CD4-positive, alpha-beta T cell treated with Interleukin-1 beta for 1 hour (primary cell): Measurements from ENCODE around the gene IL20RA.
"Not testable (repeated sequence)": the region's sequence is repeated elsewhere in the genome, so short reads cannot be mapped to it uniquely, and the experiment has no call there.

ENCODE experiments used
- DNase-seq, 2 donors: peaks; one replicate each; pipeline ENCODE4 v3.0.0-alpha.2; 2020 to 2022

Gene IL20RA

DNA sequence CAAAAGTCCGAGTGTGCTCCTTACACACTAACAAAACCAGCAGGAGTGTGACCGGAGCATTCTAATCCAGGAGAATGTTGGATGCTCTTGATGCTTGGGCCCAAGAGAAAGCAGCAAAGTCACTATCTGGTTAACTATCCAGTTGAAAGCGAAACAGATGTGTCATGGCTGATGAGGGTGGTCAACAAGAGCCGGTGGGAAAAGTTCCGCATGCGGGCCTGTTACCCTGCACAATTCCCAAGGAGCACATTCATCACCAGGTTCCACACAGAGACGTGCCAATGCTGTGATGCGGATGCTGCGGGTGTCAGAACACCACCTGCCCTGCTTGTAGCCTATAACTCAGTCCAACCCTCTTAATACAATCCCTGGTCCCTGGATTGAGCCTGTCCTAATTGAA, 38.7 kb downstream of the IL20RA start:
- no peak for DNase-seq

DNA sequence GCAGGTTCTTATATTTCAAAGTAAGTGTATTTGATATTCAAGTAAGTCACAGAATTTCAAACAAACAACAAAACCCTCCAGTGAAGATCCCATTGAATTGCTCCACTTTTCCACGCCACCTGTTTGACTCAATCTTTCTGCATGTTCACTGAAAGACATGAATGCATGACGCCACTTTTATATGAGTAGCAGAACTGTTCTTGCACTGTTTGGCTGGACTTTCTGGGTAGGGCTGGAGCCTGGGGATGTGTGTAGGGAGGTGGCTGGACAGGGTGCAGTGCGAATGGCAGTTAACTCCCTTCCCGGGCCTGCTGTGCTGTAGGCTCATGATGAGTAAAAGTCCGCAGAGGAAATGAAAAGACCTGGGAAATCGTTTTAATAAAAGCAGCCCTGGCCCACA, 39.7 kb downstream of the IL20RA start:
- DNase-seq, result no peak

DNA sequence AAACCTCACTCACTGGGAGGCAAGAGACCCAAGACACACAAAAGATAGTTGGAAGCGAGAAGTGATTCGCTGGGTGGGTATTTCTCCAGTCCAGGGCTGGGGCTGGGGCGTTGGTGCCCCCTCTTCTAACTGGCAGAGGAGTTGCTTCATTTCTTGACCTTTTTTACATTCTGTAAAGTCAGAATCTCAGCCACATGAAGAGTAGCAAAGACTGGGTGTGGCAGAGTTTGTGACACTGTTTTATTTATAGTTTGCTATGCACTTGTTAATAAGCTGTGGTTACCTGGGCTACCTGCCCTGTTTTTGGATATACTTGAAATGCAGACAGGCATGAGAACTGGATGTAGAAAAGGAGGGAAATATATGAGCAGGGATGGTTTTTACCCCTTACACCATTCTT, 42.3 kb downstream of the IL20RA start:
- DNase-seq, result no peak

DNA sequence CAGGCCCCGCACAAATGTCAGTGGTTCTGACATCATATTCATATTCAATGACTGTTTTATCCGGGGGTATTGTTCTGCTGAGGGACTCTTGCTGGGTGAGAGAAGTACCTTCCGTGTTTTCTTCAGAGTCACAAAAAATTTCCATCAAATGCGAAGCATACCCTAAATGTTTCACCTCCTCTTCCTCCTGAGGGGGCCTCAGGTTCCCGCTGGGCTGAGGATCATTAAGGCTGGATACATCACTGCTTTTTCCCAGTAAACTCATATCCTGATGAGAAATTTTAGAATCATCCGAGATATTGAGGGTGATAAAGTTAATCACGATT, 42.8 kb downstream of the IL20RA start:
- DNase-seq, result no peak

DNA sequence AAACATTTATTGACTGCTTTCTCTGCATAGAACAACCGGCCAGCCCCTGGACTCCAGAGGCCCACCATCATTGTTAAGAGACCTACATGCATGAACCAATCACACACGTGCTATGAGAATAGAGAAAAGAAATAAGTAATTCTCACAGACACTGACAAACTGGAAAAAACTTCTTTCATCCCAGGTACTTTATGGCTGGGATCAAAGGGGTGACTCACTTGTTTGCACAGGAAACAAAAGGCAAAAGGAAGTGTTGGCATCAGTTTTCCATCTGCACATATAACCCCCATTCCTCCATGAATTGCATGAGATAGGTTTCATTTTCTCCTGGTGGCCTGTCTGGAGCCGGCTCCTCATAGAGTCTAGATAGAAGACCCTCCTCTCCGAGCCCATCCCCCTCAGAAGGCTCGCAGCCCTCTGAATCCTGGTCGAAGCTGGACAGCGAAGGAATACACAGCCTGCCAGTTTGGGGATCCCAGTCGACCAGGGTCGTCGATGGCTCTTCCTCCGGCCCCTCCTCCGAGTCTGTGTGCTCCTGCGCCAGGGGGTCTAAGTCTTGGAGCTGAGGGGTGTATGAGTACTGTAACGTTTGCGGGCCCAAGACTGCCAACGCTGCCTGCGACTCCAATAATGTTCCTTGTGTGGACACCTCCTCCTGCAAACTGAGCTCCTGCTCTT, 43.3 kb downstream of the IL20RA start:
- no peak for DNase-seq

- no peak for DNase-seq
These were observed 43.9 kb downstream of the IL20RA start for GRCh38 chr6:137000825-137001224.

DNA sequence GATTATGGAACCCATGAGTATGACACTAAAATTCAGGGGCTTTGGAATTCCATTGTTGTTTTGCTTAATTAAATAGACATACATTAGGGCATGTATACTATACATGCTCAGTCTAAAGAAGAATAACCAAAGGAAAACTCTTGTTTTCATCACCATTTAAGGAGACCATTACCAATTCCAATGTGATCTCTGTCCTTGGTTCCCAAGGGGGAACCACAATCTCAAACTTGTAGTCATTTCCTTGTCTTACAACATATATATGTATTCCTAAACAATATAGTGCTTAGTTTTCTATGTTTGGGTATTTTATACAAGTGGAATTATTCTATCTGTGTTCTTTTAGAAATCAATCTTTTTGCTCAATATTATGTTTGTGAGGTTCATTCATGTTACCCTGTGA, 49.2 kb downstream of the IL20RA start:
- no peak for DNase-seq

DNA sequence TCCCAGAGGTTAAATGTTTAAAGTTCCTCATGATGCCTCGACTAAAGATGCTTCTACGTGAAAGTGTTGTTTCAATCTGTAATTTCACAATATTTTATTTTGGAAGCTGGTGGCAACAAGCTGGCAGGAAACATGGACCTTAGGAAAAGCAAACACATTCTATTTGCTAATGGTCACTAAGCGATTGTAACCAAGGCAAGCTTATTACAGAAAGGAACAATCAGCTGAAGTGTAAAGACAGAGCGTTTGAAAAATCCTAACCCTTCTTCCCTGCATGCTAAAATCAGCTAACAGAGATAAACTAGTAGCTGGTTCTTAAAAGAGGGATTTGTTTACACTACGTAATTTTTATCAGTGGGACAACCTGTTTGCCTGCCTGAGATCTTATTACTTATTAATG, 50.0 kb downstream of the IL20RA start:
- DNase-seq, result no peak

GRCh38 chr6:136992113-136992512, 52.7 kb downstream of the IL20RA start:
- DNase-seq, result no peak

DNA sequence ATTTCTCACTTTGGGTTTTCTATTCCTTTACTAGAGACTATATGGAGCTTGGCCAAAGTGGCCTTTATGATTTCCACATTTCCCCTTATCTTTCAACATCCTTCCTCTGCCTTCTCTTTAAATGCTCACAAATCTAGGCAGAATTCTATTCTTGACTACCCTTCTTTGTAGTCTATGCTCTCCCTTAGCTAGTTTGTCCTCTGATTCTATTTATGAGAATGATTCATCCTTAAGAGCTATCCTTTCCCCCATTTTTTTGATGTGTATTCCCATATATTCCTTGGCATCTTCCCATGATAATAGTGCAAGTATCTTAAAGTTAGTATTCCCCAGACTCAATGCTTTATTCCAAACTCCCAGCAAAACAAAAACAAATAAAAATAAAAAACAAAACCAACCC, 53.1 kb downstream of the IL20RA start:
- no peak for DNase-seq

- DNase-seq, result no peak
These were observed 54.0 kb downstream of the IL20RA start for GRCh38 chr6:136990754-136991153.

DNA sequence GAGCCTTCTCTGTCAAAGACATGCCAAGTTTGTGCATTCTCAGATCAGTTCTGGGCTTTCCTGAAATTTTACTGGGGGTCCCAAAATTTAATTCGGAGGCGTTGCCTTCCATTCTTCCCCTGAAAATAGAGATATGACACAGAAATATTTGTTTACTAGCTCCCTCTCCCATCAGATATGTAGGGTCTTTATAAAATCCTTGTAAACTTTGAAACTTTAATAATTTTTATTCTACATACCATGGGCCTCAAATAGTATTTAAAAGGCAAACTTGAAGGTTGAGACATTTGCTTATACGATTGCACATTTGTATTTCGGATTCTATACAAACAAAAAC, 54.6 kb downstream of the IL20RA start:
- no peak for DNase-seq

- DNase-seq, result no peak
These were observed 55.1 kb downstream of the IL20RA start for GRCh38 chr6:136989571-136990241.

DNA sequence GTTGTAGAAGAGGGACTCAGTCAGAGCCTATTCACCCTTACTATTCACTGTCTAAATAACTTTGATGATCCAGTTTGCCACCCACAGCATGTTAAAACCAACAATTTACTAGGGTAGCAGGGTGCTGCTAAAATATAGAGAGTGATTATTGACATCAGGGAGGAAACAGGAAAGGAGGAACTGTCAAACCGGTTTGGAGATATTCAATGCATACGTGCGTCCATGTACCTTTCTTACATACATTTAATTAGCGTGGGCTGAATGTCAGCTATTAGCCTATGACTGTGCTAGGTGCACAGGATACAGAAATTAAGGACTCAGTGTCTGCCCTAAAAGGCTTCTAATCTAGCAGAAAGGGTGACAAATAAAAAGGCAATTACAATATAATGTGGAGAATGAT, 57.2 kb downstream of the IL20RA start:
- DNase-seq, result no peak

- no peak for DNase-seq
These were observed 59.3 kb downstream of the IL20RA start for GRCh38 chr6:136985502-136985901.

- no peak for DNase-seq
These were observed 60.2 kb downstream of the IL20RA start for GRCh38 chr6:136984578-136984977.

DNA sequence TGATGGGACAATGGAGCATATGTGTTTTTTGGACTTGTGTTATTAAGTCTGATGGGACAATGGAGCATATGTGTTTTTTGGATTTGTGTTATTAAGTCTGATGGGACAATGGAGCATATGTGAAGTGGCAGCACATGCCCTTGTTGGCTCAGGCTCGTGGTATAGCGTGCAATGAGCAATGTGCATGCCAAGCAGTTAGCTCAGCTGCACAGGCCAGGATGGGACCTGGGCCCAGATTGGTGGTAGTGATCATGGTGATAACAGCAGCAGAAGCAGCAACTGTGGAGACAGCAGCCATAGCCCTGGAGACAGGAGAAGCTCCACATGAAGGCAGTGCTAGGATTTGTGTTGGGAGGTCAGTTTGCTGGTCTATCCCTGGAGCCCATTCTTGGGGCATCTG, 61.1 kb downstream of the IL20RA start:
- no peak for DNase-seq

GRCh38 chr6:136982928-136983327, 61.8 kb downstream of the IL20RA start:
- DNase-seq, result no peak

DNA sequence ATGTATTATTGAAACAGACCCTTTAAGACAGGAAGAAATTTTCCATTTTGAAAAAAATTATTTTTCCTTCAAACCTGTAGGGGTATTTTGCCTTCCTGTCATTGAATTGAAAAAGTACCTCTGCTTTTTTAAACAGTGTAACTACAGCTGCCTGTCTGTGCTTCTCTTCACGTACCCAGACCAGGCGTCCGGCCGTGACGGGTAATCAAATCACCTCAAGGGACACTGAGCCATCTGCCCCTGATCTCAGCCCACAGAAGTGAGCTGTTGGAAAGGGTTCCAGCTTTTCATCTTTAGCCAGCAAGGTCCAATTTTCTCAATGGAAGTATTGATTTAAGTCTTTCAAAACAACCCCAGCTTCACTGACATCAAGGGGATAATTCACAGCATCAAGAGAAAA, 64.7 kb downstream of the IL20RA start:
- DNase-seq, result no peak

DNA sequence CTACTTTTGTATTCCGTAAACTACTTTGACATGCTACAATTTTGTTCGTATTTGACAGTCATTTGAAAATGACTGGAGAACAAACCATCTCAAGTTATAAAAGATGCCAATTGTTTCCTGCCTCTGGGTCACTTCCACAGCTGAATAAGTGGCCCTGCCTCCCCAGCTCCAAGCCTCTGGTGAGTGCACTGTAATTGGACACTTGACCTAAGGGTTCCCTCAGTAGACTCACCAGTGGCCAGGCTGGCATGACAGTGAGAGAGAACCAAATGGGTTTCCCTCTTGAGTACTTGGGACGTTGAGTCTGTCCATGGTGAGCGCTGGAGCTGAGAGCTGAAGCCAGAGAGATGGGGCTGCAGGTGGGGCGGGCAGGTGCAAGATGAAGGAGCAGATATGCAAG, 65.6 kb downstream of the IL20RA start:
- DNase-seq, result no peak

- no peak for DNase-seq
These were observed 67.7 kb downstream of the IL20RA start for GRCh38 chr6:136977075-136977474.

DNA sequence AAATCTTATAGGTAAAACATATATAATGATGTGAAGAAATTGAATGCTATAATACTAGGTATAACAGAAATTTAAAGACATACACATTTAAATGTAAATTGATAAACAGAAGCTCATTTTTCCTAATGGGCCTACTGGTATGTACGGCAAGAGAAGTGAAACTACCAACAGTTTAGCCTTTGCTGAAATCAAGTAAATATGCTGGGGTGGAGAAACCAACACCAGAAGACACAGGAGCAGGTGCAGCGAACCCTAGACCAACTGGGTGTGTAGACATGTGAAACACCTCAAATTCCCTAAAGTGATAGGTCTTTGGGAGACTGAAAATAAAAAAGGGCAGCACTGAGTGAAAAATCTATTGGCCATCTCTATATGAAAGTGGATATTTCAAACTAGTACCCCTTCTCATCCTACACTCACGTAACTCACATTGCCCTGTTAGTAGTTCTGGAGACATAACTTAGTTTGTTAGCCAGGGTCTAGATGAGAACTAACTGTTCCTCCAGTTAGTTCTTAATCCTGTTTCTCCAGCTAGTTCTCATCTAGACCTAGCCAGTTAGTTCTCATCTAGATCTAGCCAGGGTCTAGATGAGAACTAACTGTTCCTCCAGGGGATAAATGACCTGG, 69.6 kb downstream of the IL20RA start:
- no peak for DNase-seq

DNA sequence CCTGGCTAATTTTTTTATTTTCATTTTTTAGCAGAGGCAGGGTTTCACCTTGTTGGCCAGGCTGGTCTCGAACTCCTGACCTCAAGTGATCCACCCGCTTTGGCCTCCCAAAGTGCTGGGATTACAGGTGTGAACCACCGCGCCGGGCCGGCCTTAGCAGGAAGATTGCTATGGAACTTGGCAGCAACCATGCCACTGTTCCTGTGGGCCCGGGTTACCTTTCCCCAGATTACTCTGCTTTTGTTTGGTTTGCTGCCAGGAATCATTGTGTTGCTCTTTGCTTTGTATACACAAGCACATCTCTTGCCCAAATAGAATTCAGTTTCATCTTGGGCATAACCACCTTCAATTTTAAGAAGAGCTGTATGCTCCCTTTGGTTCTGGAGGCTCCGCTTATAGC, 71.0 kb downstream of the IL20RA start:
- not testable (repeated sequence) for DNase-seq

GRCh38 chr6:136971609-136972008, 73.2 kb downstream of the IL20RA start:
- no peak for DNase-seq

GRCh38 chr6:136969930-136970329, 74.8 kb downstream of the IL20RA start:
- no peak for DNase-seq
